ENCODE results near the gene MAP9.

GRCh38 chr4:155321006-155321405, 55.8 kb downstream of the MAP9 start:
- no peak for TF ChIP-seq CTCF (IDR thresholded peaks at IDR 0.05)
- TF ChIP-seq POLR2A (IDR thresholded peaks at IDR 0.05), result no peak

All from testis (tissue), 2 donors.